GM12878 (cell line): ENCODE results near the gene NINJ1. TPM values are rescaled to one million over a fixed set of nuclear protein-coding genes. Genes with fewer than 3 reads are reported as not detected.

Experiments
- ATAC-seq: fragments of 200-7000 bp; cut with Tn5 transposase; 3 replicates; pipeline ENCODE4 v1.9.1; 2020; ENCODE audit warnings: mild to moderate bottlenecking, moderate library complexity
- BruUV-seq: library from RNA; stranded (reverse); fragments of 400-500 nt; replicated peaks from 2 replicates; lab custom pipeline; 2021; lab: Mats Ljungman, UMichigan
- CTCF ChIA-PET: fragments of 300-600 bp; sonication (Branson Sonifier 250); formaldehyde crosslinking; extraction: SDS; loops from one replicate; lab custom pipeline; 2021; ENCODE audit warnings: inconsistent platforms; lab: Yijun Ruan, JAX
- POLR2A ChIA-PET: fragments of 350-600 bp; formaldehyde crosslinking; extraction: SDS; loops from one replicate; lab custom pipeline; 2021; ENCODE audit warnings: inconsistent platforms; lab: Charles Lee
- RAD21 ChIA-PET: fragments of 300-600 bp; sonication (Branson Sonifier 250); formaldehyde crosslinking; loops from one replicate; lab custom pipeline; 2023; ENCODE audit warnings: antibody characterized with exemption; ENCODE audit not compliant: unreplicated experiment; lab: Charles Lee
- SMC1A ChIA-PET: fragments of 300-600 bp; sonication (Branson Sonifier 250); formaldehyde crosslinking; loops from one replicate; lab custom pipeline; 2023; ENCODE audit not compliant: unreplicated experiment, uncharacterized antibody; lab: Charles Lee
- DNase-seq: peaks from one replicate; pipeline ENCODE4 v3.0.0-alpha.2; 2011; ENCODE audit warnings: low read depth, low spot score
- FAIRE-seq: peaks from 3 replicates; lab custom pipeline; 2011; peaks lifted over from hg19 to GRCh38; lab: Jason Lieb, UNC
- H2AFZ ChIP-seq: 2 replicates; pipeline ENCODE4 v1.6.0; 2011; ENCODE audit warnings: low read depth, low read length, control low read depth; ENCODE audit not compliant: control insufficient read depth
- H3K27ac ChIP-seq: 2 replicates; pipeline ENCODE4 v1.5.1; 2011; ENCODE audit warnings: control low read depth; ENCODE audit not compliant: control insufficient read depth, insufficient read depth
- H3K27me3 ChIP-seq, 2 experiments: replicated peaks in 1 of 2; 2 replicates each; pipeline versions ENCODE4 v1.6.0 to v1.6.1; 2011; ENCODE audit warnings: low read length in 1 of 2; ENCODE audit not compliant: control insufficient read depth in 2 of 2, insufficient read depth in 2 of 2
- H3K36me3 ChIP-seq, 2 experiments: 2 replicates each; pipeline ENCODE4 v1.5.1; 2011; ENCODE audit warnings: low read length in 1 of 2; ENCODE audit not compliant: control insufficient read depth in 2 of 2, insufficient read depth in 2 of 2
- H3K4me1 ChIP-seq: 2 replicates; pipeline ENCODE4 v1.6.1; 2011; ENCODE audit warnings: mild to moderate bottlenecking, low read length, moderate library complexity, mixed read lengths; ENCODE audit not compliant: control insufficient read depth, insufficient read depth
- H3K4me2 ChIP-seq: 2 replicates; pipeline ENCODE4 v1.6.0; 2011; ENCODE audit warnings: control low read depth; ENCODE audit not compliant: control insufficient read depth, insufficient read depth
- H3K4me3 ChIP-seq: fragments of 200-600 bp; sonication (generic); 2 replicates; pipeline ENCODE4 v1.5.1; 2016
- H3K79me2 ChIP-seq: 2 replicates; pipeline ENCODE4 v1.6.0; 2011; ENCODE audit warnings: low read length; ENCODE audit not compliant: control insufficient read depth, insufficient read depth
- H3K9ac ChIP-seq: 2 replicates; pipeline ENCODE4 v1.8.0; 2011; ENCODE audit warnings: low read length, control low read depth, mixed read lengths; ENCODE audit not compliant: control insufficient read depth, insufficient read depth
- H3K9me3 ChIP-seq: replicated peaks from 3 replicates; pipeline ENCODE4 v1.5.1; 2011; ENCODE audit warnings: mild to moderate bottlenecking, low read length; ENCODE audit not compliant: control insufficient read depth, insufficient read depth
- H4K20me1 ChIP-seq: 2 replicates; pipeline ENCODE4 v1.6.0; 2011; ENCODE audit not compliant: control insufficient read depth, insufficient read depth
- BMI1 ChIP-seq: fragments of 450-650 bp; IDR thresholded peaks from 2 replicates; pipeline ENCODE4 v1.6.1; 2016; ENCODE audit warnings: mild to moderate bottlenecking, moderate library complexity, borderline replicate concordance
- NR2C2 ChIP-seq: IDR thresholded peaks from 2 replicates; pipeline ENCODE4 v1.6.1; 2011; ENCODE audit warnings: borderline replicate concordance, low read depth; ENCODE audit not compliant: control insufficient read depth, insufficient read length
- POU2F2 ChIP-seq: IDR thresholded peaks from 3 replicates; pipeline ENCODE4 v1.6.1; 2011; ENCODE audit warnings: low read depth, mild to moderate bottlenecking, low read length, borderline replicate concordance
- RAD51 ChIP-seq: fragments of 450-650 bp; IDR thresholded peaks from 2 replicates; pipeline ENCODE4 v1.6.1; 2016; ENCODE audit warnings: moderate library complexity, mild to moderate bottlenecking, inconsistent platforms
- RB1 ChIP-seq: fragments of 450-650 bp; formaldehyde crosslinking; IDR thresholded peaks from 2 replicates; pipeline ENCODE4 v1.6.1; 2017; ENCODE audit warnings: mild to moderate bottlenecking, borderline replicate concordance
- RBBP5 ChIP-seq: fragments of 200-600 bp; sonication (generic); conservative IDR thresholded peaks from 2 replicates; pipeline ENCODE4 v1.6.1; 2016
- YY1 ChIP-seq: IDR thresholded peaks from 2 replicates; pipeline ENCODE4 v1.6.1; 2011; ENCODE audit warnings: low read depth, mild to moderate bottlenecking, low read length
- ZNF217 ChIP-seq: fragments of 450-650 bp; IDR thresholded peaks from 2 replicates; pipeline ENCODE4 v1.6.1; 2017; ENCODE audit warnings: antibody characterized with exemption, mild to moderate bottlenecking
- WGBS: methylation state at CpG from one replicate; pipeline ENCODE4 v1.1.6; 2016; ENCODE audit warnings: low lambda C conversion rate; ENCODE audit not compliant: insufficient replicate concordance, insufficient coverage; ENCODE audit errors: missing lambda C conversion rate; 5-methylcytosine and 5-hydroxymethylcytosine counted together
- in situ Hi-C: fragments of 300-500 bp; cut with MboI; formaldehyde crosslinking; loops from 9 replicates; pipeline ENCODE4 v1.14.3; 2018; ENCODE audit warnings: mixed read lengths
- intact Hi-C: fragments of 100-400 bp; cut with micrococcal nuclease; formaldehyde crosslinking; loops from one replicate; pipeline ENCODE4 v1.14.2; 2022; ENCODE audit not compliant: unreplicated experiment
- polyA plus RNA-seq, 11 experiments: library from polyadenylated mRNA; depleted of rRNA in 4 of 11; unstranded in 6 of 11; stranded (reverse) in 5 of 11; fragments of >200 nt; fragmentation: Nextera tagmentation in 4 of 11; fragmentation: Illumina TruSeq in 1 of 11; extraction: Ambion mirVana in 4 of 11; extraction: Trizol in 1 of 11; gene quantifications; 1 replicate in 1 of 11; 2 replicates in 10 of 11; pipeline versions ENCODE4 v1.2.1 to v1.2.3, GENCODE V29; 2011 to 2016; ENCODE audit warnings: inconsistent platforms in 2 of 11, missing spikeins in 2 of 11, low read depth in 1 of 11
- total RNA-seq, 4 experiments: library from RNA; depleted of rRNA in 3 of 4; stranded (reverse); fragments of >200 nt in 3 of 4; fragmentation: Illumina TruSeq in 1 of 4; extraction: Trizol in 1 of 4; gene quantifications; 2 replicates each; pipeline versions ENCODE4 v1.2.1 to v1.2.3, GENCODE V29; 2013 to 2021
- TF ChIP-seq, protein P1 (sequence below): fragments of 450-650 bp; IDR thresholded peaks from 2 replicates; pipeline ENCODE4 v1.6.1; 2016; ENCODE audit warnings: mild to moderate bottlenecking
- TF ChIP-seq, protein P2 (sequence below): IDR thresholded peaks from 2 replicates; pipeline ENCODE4 v1.6.1; 2012; ENCODE audit warnings: improper control_type of control experiment, low read depth, low read length; ENCODE audit not compliant: insufficient replicate concordance
- TF ChIP-seq, protein P3 (sequence below): fragments of 450-650 bp; conservative IDR thresholded peaks from 2 replicates; pipeline ENCODE4 v1.6.1; 2017; ENCODE audit warnings: mild to moderate bottlenecking, moderate library complexity
- TF ChIP-seq, protein P4 (sequence below): fragments of 450-650 bp; formaldehyde crosslinking; IDR thresholded peaks from 2 replicates; pipeline ENCODE4 v1.4.0; 2022; ENCODE audit warnings: mild to moderate bottlenecking, moderate library complexity

The NINJ1 gene
- total and polyA plus RNA-seq, 10 of the 15 experiments (the other 5 are each of a cell fraction or from before 2014, with no cell fraction given), result 0.64 to 33.5 (median 17.1) TPM

- no peak overlapping the region for H3K9ac ChIP-seq
- POLR2A ChIA-PET, result no interaction called here
- H2AFZ ChIP-seq, result no peak overlapping the region
- no peaks in the 10 kb centered on the region for H3K79me2 ChIP-seq
- no peak for DNase-seq
- no peak overlapping the region for H3K4me3 ChIP-seq
- no peaks in the 10 kb centered on the region for H3K4me1 ChIP-seq
- no TSS peak for BruUV-seq
- no peaks in the 10 kb centered on the region for H4K20me1 ChIP-seq
- RAD21 ChIA-PET, result no interaction called here
- H3K27ac ChIP-seq, result no peak overlapping the region
- in situ Hi-C loops (no loop called here), intact Hi-C loops (no loop called here)
- SMC1A ChIA-PET, result no interaction called here
- H3K4me2 ChIP-seq, result no peak overlapping the region
- peaks cover 2 to 6% of the 10 kb centered on the region in 2 experiments; a peak in 2 of 4 replicates for H3K27me3 ChIP-seq
- WGBS, result 21% methylated on average over 8 of the region's 8 CpGs
- no peak for FAIRE-seq
- CTCF ChIA-PET, result interaction anchor here (1.0 kb wide), 1 partner anchor 10 kb away, joined by 3 read pairs; no protein-coding TSS in a partner anchor
- H3K36me3 ChIP-seq, result no peaks in the 10 kb centered on the region
- no peak for ATAC-seq
- no peaks in the 10 kb centered on the region for H3K9me3 ChIP-seq
- TF ChIP-seq ZNF217 (no peak), RBBP5 (no peak), RAD51 (no peak), NR2C2 (no peak), YY1 (no peak), BMI1 (no peak), RB1 (no peak), POU2F2 (no peak)
- TF ChIP-seq, protein P1, sequence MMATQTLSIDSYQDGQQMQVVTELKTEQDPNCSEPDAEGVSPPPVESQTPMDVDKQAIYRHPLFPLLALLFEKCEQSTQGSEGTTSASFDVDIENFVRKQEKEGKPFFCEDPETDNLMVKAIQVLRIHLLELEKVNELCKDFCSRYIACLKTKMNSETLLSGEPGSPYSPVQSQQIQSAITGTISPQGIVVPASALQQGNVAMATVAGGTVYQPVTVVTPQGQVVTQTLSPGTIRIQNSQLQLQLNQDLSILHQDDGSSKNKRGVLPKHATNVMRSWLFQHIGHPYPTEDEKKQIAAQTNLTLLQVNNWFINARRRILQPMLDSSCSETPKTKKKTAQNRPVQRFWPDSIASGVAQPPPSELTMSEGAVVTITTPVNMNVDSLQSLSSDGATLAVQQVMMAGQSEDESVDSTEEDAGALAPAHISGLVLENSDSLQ, result no peak
- TF ChIP-seq, protein P2, sequence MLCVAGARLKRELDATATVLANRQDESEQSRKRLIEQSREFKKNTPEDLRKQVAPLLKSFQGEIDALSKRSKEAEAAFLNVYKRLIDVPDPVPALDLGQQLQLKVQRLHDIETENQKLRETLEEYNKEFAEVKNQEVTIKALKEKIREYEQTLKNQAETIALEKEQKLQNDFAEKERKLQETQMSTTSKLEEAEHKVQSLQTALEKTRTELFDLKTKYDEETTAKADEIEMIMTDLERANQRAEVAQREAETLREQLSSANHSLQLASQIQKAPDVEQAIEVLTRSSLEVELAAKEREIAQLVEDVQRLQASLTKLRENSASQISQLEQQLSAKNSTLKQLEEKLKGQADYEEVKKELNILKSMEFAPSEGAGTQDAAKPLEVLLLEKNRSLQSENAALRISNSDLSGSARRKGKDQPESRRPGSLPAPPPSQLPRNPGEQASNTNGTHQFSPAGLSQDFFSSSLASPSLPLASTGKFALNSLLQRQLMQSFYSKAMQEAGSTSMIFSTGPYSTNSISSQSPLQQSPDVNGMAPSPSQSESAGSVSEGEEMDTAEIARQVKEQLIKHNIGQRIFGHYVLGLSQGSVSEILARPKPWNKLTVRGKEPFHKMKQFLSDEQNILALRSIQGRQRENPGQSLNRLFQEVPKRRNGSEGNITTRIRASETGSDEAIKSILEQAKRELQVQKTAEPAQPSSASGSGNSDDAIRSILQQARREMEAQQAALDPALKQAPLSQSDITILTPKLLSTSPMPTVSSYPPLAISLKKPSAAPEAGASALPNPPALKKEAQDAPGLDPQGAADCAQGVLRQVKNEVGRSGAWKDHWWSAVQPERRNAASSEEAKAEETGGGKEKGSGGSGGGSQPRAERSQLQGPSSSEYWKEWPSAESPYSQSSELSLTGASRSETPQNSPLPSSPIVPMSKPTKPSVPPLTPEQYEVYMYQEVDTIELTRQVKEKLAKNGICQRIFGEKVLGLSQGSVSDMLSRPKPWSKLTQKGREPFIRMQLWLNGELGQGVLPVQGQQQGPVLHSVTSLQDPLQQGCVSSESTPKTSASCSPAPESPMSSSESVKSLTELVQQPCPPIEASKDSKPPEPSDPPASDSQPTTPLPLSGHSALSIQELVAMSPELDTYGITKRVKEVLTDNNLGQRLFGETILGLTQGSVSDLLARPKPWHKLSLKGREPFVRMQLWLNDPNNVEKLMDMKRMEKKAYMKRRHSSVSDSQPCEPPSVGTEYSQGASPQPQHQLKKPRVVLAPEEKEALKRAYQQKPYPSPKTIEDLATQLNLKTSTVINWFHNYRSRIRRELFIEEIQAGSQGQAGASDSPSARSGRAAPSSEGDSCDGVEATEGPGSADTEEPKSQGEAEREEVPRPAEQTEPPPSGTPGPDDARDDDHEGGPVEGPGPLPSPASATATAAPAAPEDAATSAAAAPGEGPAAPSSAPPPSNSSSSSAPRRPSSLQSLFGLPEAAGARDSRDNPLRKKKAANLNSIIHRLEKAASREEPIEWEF, result no peak
- TF ChIP-seq, protein P3, sequence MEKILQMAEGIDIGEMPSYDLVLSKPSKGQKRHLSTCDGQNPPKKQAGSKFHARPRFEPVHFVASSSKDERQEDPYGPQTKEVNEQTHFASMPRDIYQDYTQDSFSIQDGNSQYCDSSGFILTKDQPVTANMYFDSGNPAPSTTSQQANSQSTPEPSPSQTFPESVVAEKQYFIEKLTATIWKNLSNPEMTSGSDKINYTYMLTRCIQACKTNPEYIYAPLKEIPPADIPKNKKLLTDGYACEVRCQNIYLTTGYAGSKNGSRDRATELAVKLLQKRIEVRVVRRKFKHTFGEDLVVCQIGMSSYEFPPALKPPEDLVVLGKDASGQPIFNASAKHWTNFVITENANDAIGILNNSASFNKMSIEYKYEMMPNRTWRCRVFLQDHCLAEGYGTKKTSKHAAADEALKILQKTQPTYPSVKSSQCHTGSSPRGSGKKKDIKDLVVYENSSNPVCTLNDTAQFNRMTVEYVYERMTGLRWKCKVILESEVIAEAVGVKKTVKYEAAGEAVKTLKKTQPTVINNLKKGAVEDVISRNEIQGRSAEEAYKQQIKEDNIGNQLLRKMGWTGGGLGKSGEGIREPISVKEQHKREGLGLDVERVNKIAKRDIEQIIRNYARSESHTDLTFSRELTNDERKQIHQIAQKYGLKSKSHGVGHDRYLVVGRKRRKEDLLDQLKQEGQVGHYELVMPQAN, result no peak
- TF ChIP-seq, protein P4, sequence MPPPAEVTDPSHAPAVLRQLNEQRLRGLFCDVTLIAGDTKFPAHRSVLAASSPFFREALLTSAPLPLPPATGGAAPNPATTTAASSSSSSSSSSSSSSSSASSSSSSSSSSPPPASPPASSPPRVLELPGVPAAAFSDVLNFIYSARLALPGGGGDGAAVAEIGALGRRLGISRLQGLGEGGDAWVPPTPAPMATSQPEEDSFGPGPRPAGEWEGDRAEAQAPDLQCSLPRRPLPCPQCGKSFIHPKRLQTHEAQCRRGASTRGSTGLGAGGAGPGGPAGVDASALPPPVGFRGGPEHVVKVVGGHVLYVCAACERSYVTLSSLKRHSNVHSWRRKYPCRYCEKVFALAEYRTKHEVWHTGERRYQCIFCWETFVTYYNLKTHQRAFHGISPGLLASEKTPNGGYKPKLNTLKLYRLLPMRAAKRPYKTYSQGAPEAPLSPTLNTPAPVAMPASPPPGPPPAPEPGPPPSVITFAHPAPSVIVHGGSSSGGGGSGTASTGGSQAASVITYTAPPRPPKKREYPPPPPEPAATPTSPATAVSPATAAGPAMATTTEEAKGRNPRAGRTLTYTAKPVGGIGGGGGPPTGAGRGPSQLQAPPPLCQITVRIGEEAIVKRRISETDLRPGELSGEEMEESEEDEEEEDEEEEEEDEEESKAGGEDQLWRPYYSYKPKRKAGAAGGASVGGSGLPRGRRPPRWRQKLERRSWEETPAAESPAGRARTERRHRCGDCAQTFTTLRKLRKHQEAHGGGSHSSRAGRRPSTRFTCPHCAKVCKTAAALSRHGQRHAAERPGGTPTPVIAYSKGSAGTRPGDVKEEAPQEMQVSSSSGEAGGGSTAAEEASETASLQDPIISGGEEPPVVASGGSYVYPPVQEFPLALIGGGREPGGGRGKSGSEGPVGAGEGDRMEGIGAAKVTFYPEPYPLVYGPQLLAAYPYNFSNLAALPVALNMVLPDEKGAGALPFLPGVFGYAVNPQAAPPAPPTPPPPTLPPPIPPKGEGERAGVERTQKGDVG (CRISPR knock-in tag), result no peak
These were observed 37.4 kb upstream of the NINJ1 start for GRCh38 chr9:93171261-93171990.
